Heart left ventricle (tissue), 16 donors: ENCODE measurements around the gene OR4P4. TPM values are rescaled to one million over a fixed set of nuclear protein-coding genes. Genes with fewer than 3 reads are reported as not detected.

Source experiments
- ATAC-seq, 4 donors: fragments of 200-7000 bp; cut with Tn5 transposase; one replicate each; pipeline ENCODE4 v1.9.1; 2020 to 2022; ENCODE audit warnings: moderate library complexity in 4 of 4, mild to moderate bottlenecking in 3 of 4, moderate number of reproducible peaks in 1 of 4
- DNase-seq, 5 donors: peaks; one replicate each; pipeline ENCODE4 v3.0.0-alpha.2; 2020
- H3K27ac ChIP-seq, 12 donors: fragments of 200-600 bp; sonication (generic) in 4 of 12; one replicate each; pipeline versions ENCODE4 v1.5.0 to v1.8.0; 2016 to 2022; ENCODE audit warnings: mild to moderate bottlenecking in 2 of 12
- H3K27me3 ChIP-seq, 9 donors: fragments of 200-600 bp; sonication (generic) in 2 of 9; one replicate each; pipeline versions ENCODE4 v1.5.1 to v1.8.0; 2016 to 2022; ENCODE audit warnings: mild to moderate bottlenecking in 3 of 9
- H3K36me3 ChIP-seq, 9 donors: fragments of 200-600 bp; sonication (generic) in 2 of 9; one replicate each; pipeline versions ENCODE4 v1.5.0 to v1.8.0; 2018 to 2022; ENCODE audit warnings: mild to moderate bottlenecking in 2 of 9
- H3K4me1 ChIP-seq, 12 donors: fragments of 200-600 bp; sonication (generic) in 4 of 12; one replicate each; pipeline versions ENCODE4 v1.5.0 to v1.8.0; 2016 to 2022; ENCODE audit warnings: mild to moderate bottlenecking in 3 of 12
- H3K4me3 ChIP-seq, 12 donors: fragments of 200-600 bp; sonication (generic) in 4 of 12; one replicate each; pipeline versions ENCODE4 v1.5.0 to v1.8.0; 2017 to 2022; ENCODE audit warnings: mild to moderate bottlenecking in 9 of 12, moderate library complexity in 4 of 12
- H3K9me3 ChIP-seq, 12 donors: fragments of 200-600 bp; sonication (generic) in 4 of 12; one replicate each; pipeline versions ENCODE4 v1.5.0 to v1.8.0; 2016 to 2022; ENCODE audit warnings: mild to moderate bottlenecking in 1 of 12
- CTCF ChIP-seq, 12 donors: fragments of 200-600 bp; sonication (generic) in 4 of 12; IDR thresholded peaks; one replicate each; pipeline versions ENCODE4 v1.5.0 to v1.8.0; 2018 to 2022; ENCODE audit warnings: antibody characterized with exemption in 12 of 12, mild to moderate bottlenecking in 5 of 12
- POLR2A ChIP-seq, 2 donors: fragments of 450-650 bp; IDR thresholded peaks; one replicate each; pipeline ENCODE4 v1.6.1; 2017; ENCODE audit warnings: antibody characterized with exemption in 2 of 2, mild to moderate bottlenecking in 2 of 2, moderate library complexity in 2 of 2
- WGBS, 4 donors: extraction: QIAGEN DNeasy Blood & Tissue Kit in 2 of 4; methylation state at CpG; one replicate each; pipeline versions ENCODE4 v1.1.5 to v1.1.7; 2013 to 2018; 5-methylcytosine and 5-hydroxymethylcytosine counted together
- intact Hi-C, 10 donors: fragments of 100-400 bp; cut with DNase I; formaldehyde crosslinking; loops; one replicate each; pipeline versions ENCODE4 v1.11.1 to v1.14.2; 2022
- polyA plus RNA-seq, 2 donors: library from polyadenylated mRNA; stranded (reverse); fragments of 200-250 nt; gene quantifications; one replicate each; pipeline ENCODE4 v1.2.3, GENCODE V29; 2013
- total RNA-seq, 9 donors: library from RNA; depleted of rRNA in 2 of 9; stranded (reverse); fragments of >200 nt in 2 of 9; fragmentation: NEBNext Ultra II Directional in 3 of 9; extraction: Animal tissue kit (Norgen Biotek cat#: 25700) in 3 of 9; gene quantifications; one replicate each; pipeline versions ENCODE4 v1.1.0 to v1.2.4, GENCODE V29; 2016 to 2023
- donor health status: ischemic (EF 13 %, LVEDD 7.1; RV severe dilation, severe dysfunction).
- donor health status: healthy with polysubstance abuse.
- donor health status: DM: no; HTN: yes; CAD: no.
- donor health status: DM: no; HTN: no; CAD: no.
- donor health status: ischemic (EF 25% LVEDD 6.9; RV normal size, moderate dysfunction).
- donor health status: ischemic (EF 25% LVEDD 5.7; RV mildly dilated, moderate dysfunction).
- donor health status: healthy.
- donor health status: DM: yes; HTN: yes; CAD: no.
- donor health status: ischemic (EF 35%, LVEDD 5.7; RV mildly dilated, moderate dysfunction).
- donor health status: nonischemic (EF 11% LVEDD 7.7; RV severe dilation, severe dysfunction).
- donor health status: DM: yes; HTN: yes; CAD: no.
- donor health status: PGD.
- donor health status: ischemic (EF 29% LVEDD 5.4; RV normal size, mild dysfunction).
- donor health status: nonischemic (EF 23%, LVEDD 6.1; RV moderate dilation, normal function).

The OR4P4 gene
- total and polyA plus RNA-seq, 11 donors = not detected

- Histone ChIP-seq H3K36me3 (no peaks in the 10 kb centered on the region), H3K4me1 (no peaks in the 10 kb centered on the region), H3K9me3 (peaks cover 0 to 2% (median 0%) of the 10 kb centered on the region in 12 donors), H3K27ac (no peak overlapping the region), H3K4me3 (no peak overlapping the region), H3K27me3 (no peaks in the 10 kb centered on the region)
- DNase-seq (no peak), ATAC-seq (no peak)
- TF ChIP-seq POLR2A (IDR thresholded peaks at IDR 0.05) (no peak), CTCF (IDR thresholded peaks at IDR 0.05) (no peak)
- intact Hi-C loops = no loop called here
These were observed 20.2 kb downstream of the OR4P4 start for GRCh38 chr11:55655096-55655495.

- 79 to 89% (median 84%) methylated on average over 2 of the region's 2 CpGs for WGBS, 4 donors
- intact Hi-C loops = no loop called here
- DNase-seq = no peak
- H3K27me3 ChIP-seq = no peaks in the 10 kb centered on the region
- ATAC-seq = no peak
- H3K9me3 ChIP-seq = peaks cover 0 to 2% (median 0%) of the 10 kb centered on the region in 12 donors
- H3K27ac ChIP-seq = no peak overlapping the region
- TF ChIP-seq CTCF (IDR thresholded peaks at IDR 0.05) (no peak), POLR2A (IDR thresholded peaks at IDR 0.05) (no peak)
- H3K4me3 ChIP-seq = no peak overlapping the region
- H3K36me3 ChIP-seq = no peaks in the 10 kb centered on the region
- no peaks in the 10 kb centered on the region for H3K4me1 ChIP-seq
These were observed 23.2 kb downstream of the OR4P4 start for GRCh38 chr11:55658031-55658573.

GRCh38 chr11:55658608-55659007 lies 23.7 kb downstream of the OR4P4 start:
- TF ChIP-seq POLR2A (IDR thresholded peaks at IDR 0.05) (no peak), CTCF (IDR thresholded peaks at IDR 0.05) (no peak)
- Histone ChIP-seq H3K27me3 (no peaks in the 10 kb centered on the region), H3K4me1 (no peaks in the 10 kb centered on the region), H3K4me3 (no peak overlapping the region), H3K36me3 (no peaks in the 10 kb centered on the region), H3K27ac (no peak overlapping the region), H3K9me3 (peaks cover 0 to 2% (median 0%) of the 10 kb centered on the region in 12 donors)
- no peak for DNase-seq
- intact Hi-C loops = no loop called here
- no peak for ATAC-seq
- 36 to 70% (median 46%) methylated on average over 1 of the region's 1 CpG for WGBS, 4 donors

GRCh38 chr11:55661901-55662300 lies 27.0 kb downstream of the OR4P4 start, which contains the start of gene OR4C6:
Gene OR4C6 (plus strand): TSS chr11:55662201. CDS start chr11:55665167, 2,966 bp downstream.
- 57 to 77% (median 64%) methylated on average over 1 of the region's 1 CpG for WGBS, 4 donors
- DNase-seq = no peak
- no peak for ATAC-seq
- Histone ChIP-seq H3K36me3 (no peaks in the 10 kb centered on the region), H3K27me3 (no peaks in the 10 kb centered on the region), H3K4me3 (no peak within 1 kb of the TSS), H3K27ac (no peak within 1 kb of the TSS), H3K4me1 (no peaks in the 10 kb centered on the region), H3K9me3 (no peaks in the 10 kb centered on the region)
- TF ChIP-seq CTCF (IDR thresholded peaks at IDR 0.05) = no peak
- no peak for TF ChIP-seq POLR2A (IDR thresholded peaks at IDR 0.05)
- intact Hi-C loops = loop anchor here in 1 of 10 donors (10.0 kb wide), 1 partner anchor 77 kb away; no protein-coding TSS in a partner anchor
